Prostate gland (tissue), 2 donors: Measurements from ENCODE around the gene MYL10. TPM values are rescaled to one million over a fixed set of nuclear protein-coding genes. Genes with fewer than 3 reads are reported as not detected.

Source experiments
- DNase-seq: peaks from one replicate; pipeline ENCODE4 v3.0.0-alpha.2; 2019; ENCODE audit warnings: low spot score
- H3K27ac ChIP-seq, 2 donors: fragments of 200-600 bp; sonication (generic); 2 replicates each; pipeline ENCODE4 v1.5.1; 2017 to 2019
- H3K27me3 ChIP-seq: fragments of 200-600 bp; sonication (generic); replicated peaks from 2 replicates; pipeline ENCODE4 v1.5.1; 2019; ENCODE audit not compliant: insufficient read depth
- H3K36me3 ChIP-seq, 2 donors: fragments of 200-600 bp; sonication (generic); 1 replicate in 1 of 2; 2 replicates in 1 of 2; pipeline versions ENCODE4 v1.5.1 to v1.8.1; 2017 to 2019
- H3K4me1 ChIP-seq: fragments of 200-600 bp; sonication (generic); replicated peaks from 2 replicates; pipeline ENCODE4 v1.5.1; 2019
- H3K4me3 ChIP-seq, 2 donors: fragments of 200-600 bp; sonication (generic); 2 replicates each; pipeline ENCODE4 v1.5.1; 2017 to 2019
- H3K9me3 ChIP-seq: fragments of 200-600 bp; sonication (generic); 2 replicates; pipeline ENCODE4 v1.5.1; 2017
- POLR2A ChIP-seq: fragments of 450-650 bp; IDR thresholded peaks from one replicate; pipeline ENCODE4 v1.6.1; 2016; ENCODE audit warnings: antibody characterized with exemption, mild to moderate bottlenecking
- POLR2AphosphoS5 ChIP-seq: sonication (generic); formaldehyde crosslinking; IDR thresholded peaks from one replicate; pipeline ENCODE4 v1.6.1; 2017; ENCODE audit warnings: antibody characterized with exemption
- WGBS: methylation state at CpG from one replicate; pipeline ENCODE4 v1.1.5; 2018; 5-methylcytosine and 5-hydroxymethylcytosine counted together
- intact Hi-C: fragments of 100-400 bp; cut with DNase I; formaldehyde crosslinking; loops from one replicate; pipeline ENCODE4 v1.14.2; 2022
- total RNA-seq, 2 donors: library from RNA; depleted of rRNA; stranded (reverse); fragments of >200 nt; gene quantifications; one replicate each; pipeline ENCODE4 v1.1.0, GENCODE V29; 2016
- TF ChIP-seq, protein P1 (sequence below), 4 experiments: fragments of 200-600 bp in 2 of 4; fragments of 450-650 bp in 2 of 4; sonication (generic) in 2 of 4; IDR thresholded peaks; 1 replicate in 3 of 4; 2 replicates in 1 of 4; pipeline ENCODE4 v1.5.1; 2016 to 2019; ENCODE audit warnings: antibody characterized with exemption in 4 of 4, mild to moderate bottlenecking in 2 of 4, moderate library complexity in 2 of 4

The MYL10 gene
- total RNA-seq, 2 donors from 2014 or later = not detected

DNA sequence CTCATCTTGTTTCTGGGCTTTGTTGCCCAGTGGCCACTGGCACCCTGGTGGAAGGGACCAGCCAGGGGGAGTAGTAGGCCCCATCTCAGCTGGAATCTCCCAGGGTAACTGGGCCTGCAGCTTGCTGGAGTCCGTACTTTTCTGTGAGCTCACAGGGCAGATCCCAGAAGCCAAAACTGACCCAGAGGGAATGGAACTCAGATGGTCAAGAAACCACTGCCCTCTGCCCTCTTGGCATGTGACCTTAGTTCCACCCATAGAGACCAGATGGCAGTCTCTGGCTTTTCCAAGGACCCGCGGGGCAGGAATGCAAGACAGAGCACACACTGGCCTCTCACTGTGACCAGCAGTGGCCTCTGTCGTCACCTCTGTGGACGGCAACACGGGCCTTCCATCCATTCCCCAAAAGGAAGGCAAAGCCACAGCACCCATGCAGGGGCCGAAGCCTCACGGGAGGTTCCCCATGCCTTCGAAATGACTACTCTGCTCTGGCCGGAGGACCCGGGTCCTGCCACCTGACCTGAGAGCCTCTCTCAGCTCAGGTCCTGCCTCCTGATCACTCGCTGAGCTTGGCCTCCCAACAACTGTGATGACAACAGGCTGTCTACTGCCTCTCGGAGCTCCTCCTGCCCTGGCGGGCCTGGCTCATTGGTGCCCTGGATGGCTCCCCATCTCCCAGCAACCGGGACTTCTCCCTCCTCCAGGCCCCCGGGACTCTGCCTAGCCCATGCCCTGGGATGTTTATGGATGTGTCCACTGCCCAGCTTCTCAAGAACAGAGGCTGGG, 29.9 kb downstream of the MYL10 start:
- H3K4me1 ChIP-seq = peaks cover 2% of the 10 kb centered on the region
- H3K27me3 ChIP-seq = no peaks in the 10 kb centered on the region
- TF ChIP-seq, protein P1, sequence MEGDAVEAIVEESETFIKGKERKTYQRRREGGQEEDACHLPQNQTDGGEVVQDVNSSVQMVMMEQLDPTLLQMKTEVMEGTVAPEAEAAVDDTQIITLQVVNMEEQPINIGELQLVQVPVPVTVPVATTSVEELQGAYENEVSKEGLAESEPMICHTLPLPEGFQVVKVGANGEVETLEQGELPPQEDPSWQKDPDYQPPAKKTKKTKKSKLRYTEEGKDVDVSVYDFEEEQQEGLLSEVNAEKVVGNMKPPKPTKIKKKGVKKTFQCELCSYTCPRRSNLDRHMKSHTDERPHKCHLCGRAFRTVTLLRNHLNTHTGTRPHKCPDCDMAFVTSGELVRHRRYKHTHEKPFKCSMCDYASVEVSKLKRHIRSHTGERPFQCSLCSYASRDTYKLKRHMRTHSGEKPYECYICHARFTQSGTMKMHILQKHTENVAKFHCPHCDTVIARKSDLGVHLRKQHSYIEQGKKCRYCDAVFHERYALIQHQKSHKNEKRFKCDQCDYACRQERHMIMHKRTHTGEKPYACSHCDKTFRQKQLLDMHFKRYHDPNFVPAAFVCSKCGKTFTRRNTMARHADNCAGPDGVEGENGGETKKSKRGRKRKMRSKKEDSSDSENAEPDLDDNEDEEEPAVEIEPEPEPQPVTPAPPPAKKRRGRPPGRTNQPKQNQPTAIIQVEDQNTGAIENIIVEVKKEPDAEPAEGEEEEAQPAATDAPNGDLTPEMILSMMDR (IDR thresholded peaks at IDR 0.05) = no peak
- TF ChIP-seq POLR2A (no peak), POLR2AphosphoS5 (no peak)
- no peaks in the 10 kb centered on the region for H3K36me3 ChIP-seq
- intact Hi-C loops = loop anchor here (10.0 kb wide), 1 partner anchor 636 kb away; no protein-coding TSS in a partner anchor
- DNase-seq = no peak
- H3K4me3 ChIP-seq = no peak overlapping the region
- WGBS = 85% methylated on average over 16 of the region's 16 CpGs
- H3K9me3 ChIP-seq = no peaks in the 10 kb centered on the region
- peak overlapping the region in 1 of 2 donors; percentile 22 for H3K27ac ChIP-seq

DNA sequence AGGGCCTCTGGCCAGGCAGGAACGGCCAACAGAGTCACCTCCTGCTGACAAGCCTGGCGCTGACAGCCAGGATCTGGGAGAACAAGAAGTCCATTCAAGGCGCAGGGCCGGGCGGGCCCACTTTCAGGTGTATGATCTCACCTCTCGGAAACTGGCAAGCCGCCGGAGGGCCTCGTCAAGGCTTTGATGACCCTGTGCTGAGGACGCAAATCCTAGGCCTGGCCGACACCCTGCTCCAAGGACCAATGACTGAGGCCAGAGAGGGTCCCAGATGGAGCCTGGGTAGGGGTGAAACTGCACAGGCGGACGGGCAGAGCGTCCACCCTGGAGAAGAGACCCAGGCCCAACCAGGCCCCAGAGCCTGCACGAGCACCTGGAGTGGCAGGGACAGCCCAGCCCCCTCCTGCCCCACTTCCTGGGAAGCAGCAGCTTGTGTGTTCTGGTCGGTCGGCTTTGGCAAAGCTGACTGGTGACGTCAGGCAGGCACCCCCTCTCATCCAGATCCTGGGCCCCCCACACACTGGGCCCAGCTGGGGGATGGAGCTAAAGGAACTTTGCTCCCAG, 30.6 kb downstream of the MYL10 start:
- H3K27me3 ChIP-seq = no peaks in the 10 kb centered on the region
- peak; percentile 80 for DNase-seq
- no peaks in the 10 kb centered on the region for H3K9me3 ChIP-seq
- peak overlapping the region in 1 of 2 donors; percentile 22 for H3K27ac ChIP-seq
- peaks cover 2% of the 10 kb centered on the region for H3K4me1 ChIP-seq
- intact Hi-C loops = loop anchor here (10.0 kb wide), 1 partner anchor 636 kb away; no protein-coding TSS in a partner anchor
- TF ChIP-seq, protein P1 (IDR thresholded peaks at IDR 0.05) = no peak
- TF ChIP-seq POLR2A (no peak), POLR2AphosphoS5 (no peak)
- 63% methylated on average over 8 of the region's 18 CpGs for WGBS
- H3K36me3 ChIP-seq = no peaks in the 10 kb centered on the region
- H3K4me3 ChIP-seq = no peak overlapping the region

DNA sequence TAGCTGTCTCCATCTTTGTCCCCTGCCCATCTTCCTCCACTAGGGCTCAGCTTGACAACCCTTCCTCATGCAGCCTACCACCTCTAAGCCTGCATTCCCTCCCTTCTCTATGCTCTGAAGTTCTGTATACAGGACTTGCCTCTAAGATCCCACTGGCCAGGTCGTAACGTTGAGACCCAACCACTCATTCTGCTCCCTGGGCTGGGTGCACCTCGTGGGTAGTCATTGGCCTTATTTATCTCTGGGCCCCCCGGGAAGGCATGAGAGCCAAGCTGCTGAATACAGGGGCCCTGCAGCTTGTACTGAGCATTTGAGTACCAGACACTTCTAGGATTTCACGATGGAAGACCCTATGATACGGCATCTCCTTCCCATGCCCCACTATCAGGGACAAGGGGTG, 31.2 kb downstream of the MYL10 start:
- Histone ChIP-seq H3K4me1 (peaks cover 2% of the 10 kb centered on the region), H3K4me3 (no peak overlapping the region), H3K36me3 (no peaks in the 10 kb centered on the region), H3K27ac (no peak overlapping the region), H3K9me3 (no peaks in the 10 kb centered on the region), H3K27me3 (no peaks in the 10 kb centered on the region)
- no peak for TF ChIP-seq POLR2AphosphoS5
- intact Hi-C loops = loop anchor here (10.0 kb wide), 1 partner anchor 637 kb away; no protein-coding TSS in a partner anchor
- DNase-seq = no peak
- WGBS = 69% methylated on average over 6 of the region's 6 CpGs

DNA sequence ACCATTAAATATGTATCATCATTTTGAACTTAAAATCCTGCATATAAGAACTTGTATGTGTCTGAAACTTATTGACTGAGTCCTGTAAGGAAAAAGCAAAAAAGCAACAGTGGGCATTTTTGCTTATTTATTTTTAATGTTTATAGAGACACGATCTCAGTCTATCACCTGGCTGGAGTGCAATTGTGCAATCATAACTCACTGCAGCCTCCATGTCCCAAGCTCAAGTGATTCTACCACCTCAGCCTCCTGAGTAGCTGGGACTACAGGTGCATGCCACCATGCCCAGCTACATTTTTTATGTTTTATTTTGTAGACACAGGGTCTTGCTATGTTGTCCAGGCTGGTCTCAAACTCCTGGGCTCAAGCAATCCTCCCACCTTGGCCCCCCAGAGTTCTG, 32.2 kb downstream of the MYL10 start:
- H3K27me3 ChIP-seq = no peaks in the 10 kb centered on the region
- 52% methylated on average over 1 of the region's 1 CpG for WGBS
- H3K9me3 ChIP-seq = no peaks in the 10 kb centered on the region
- peaks cover 2% of the 10 kb centered on the region for H3K4me1 ChIP-seq
- TF ChIP-seq POLR2A (no peak), POLR2AphosphoS5 (no peak)
- TF ChIP-seq, protein P1 (IDR thresholded peaks at IDR 0.05) = no peak
- intact Hi-C loops = loop anchor here (10.0 kb wide), 1 partner anchor 638 kb away; no protein-coding TSS in a partner anchor
- H3K4me3 ChIP-seq = no peak overlapping the region
- no peaks in the 10 kb centered on the region for H3K36me3 ChIP-seq
- no peak overlapping the region for H3K27ac ChIP-seq
- no peak for DNase-seq

DNA sequence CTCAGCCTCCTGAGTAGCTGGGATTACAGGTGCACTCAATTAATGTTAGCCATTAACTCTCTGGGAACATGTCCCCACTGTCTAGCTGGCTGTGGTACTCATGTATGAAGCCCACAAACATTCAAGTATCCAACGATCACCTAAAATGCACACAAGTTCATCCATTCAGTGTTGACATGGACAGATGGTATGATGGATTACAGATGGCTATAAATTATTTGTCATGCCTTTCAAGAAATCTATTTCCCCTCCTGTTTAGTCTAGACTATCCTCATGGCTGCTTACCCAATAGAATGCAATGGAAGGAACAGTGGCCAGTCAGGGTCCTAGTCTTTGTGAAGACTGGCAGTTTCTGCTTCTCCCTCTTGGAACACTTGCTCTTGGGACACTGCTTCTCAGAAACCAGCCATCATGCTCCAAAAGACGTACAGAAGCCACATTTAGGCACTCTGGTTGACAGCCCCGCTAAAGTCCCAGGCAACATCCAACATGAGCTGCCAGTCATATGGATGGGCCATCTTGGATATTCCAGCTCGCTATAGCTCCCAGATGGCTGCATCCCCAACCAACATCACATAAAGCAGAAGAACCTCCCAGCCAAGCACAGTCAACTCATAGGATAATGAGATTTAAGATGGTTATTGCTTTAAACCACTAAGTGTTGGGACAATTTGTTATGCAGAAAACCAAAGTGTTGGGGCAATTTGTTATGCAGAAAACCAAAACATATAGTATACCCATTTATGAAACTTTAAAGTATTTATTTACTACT, 33.1 kb downstream of the MYL10 start:
- Histone ChIP-seq H3K36me3 (no peaks in the 10 kb centered on the region), H3K27ac (no peak overlapping the region), H3K9me3 (no peaks in the 10 kb centered on the region), H3K4me1 (peaks cover 2% of the 10 kb centered on the region), H3K4me3 (no peak overlapping the region), H3K27me3 (no peaks in the 10 kb centered on the region)
- intact Hi-C loops = loop anchor here (10.0 kb wide), 1 partner anchor 639 kb away; no protein-coding TSS in a partner anchor
- TF ChIP-seq, protein P1 (IDR thresholded peaks at IDR 0.05) = no peak
- no peak for TF ChIP-seq POLR2A
- no peak for TF ChIP-seq POLR2AphosphoS5
- WGBS = 93% methylated on average over 4 of the region's 4 CpGs
- no peak for DNase-seq
